IMR-90 (cell line): Measurements from ENCODE around the gene FOXN3. TPM values are rescaled to one million over a fixed set of nuclear protein-coding genes. Genes with fewer than 3 reads are reported as not detected.

Experiments used
- ATAC-seq: fragments of 200-7000 bp; cut with Tn5 transposase; 2 replicates; pipeline ENCODE4 v1.9.1; 2020; ENCODE audit warnings: low read depth, mild to moderate bottlenecking, moderate library complexity
- BruUV-seq: library from RNA; stranded (reverse); fragments of 400-500 nt; replicated peaks from 2 replicates; lab custom pipeline; 2021; lab: Mats Ljungman, UMichigan
- CTCF ChIA-PET: fragments of 300-600 bp; formaldehyde crosslinking; extraction: SDS; loops from one replicate; lab custom pipeline; 2021; ENCODE audit warnings: antibody characterized with exemption; lab: Yijun Ruan, JAX
- POLR2A ChIA-PET: fragments of 300-600 bp; sonication (Branson Sonifier 250); formaldehyde crosslinking; loops from one replicate; lab custom pipeline; 2022; ENCODE audit warnings: antibody characterized with exemption; ENCODE audit not compliant: unreplicated experiment; lab: Charles Lee
- DNase-seq: peaks from one replicate; pipeline ENCODE4 v3.0.0; 2013
- H2AFZ ChIP-seq: replicated peaks from 2 replicates; pipeline ENCODE3; 2013; ENCODE audit warnings: low read length, mild to moderate bottlenecking; ENCODE audit not compliant: poor library complexity
- H2AK5ac ChIP-seq: 2 replicates; pipeline ENCODE4 v1.6.1; 2013; ENCODE audit warnings: low read depth, low read length, inconsistent platforms
- H2AK9ac ChIP-seq: replicated peaks from 2 replicates; pipeline ENCODE3; 2013; ENCODE audit warnings: mild to moderate bottlenecking, low read depth, low read length, moderate library complexity; ENCODE audit not compliant: poor library complexity
- H2BK120ac ChIP-seq: 2 replicates; pipeline ENCODE4 v1.6.1; 2013; ENCODE audit warnings: low read depth, low read length, inconsistent platforms
- H2BK15ac ChIP-seq: 3 replicates; pipeline ENCODE4 v1.6.1; 2013; ENCODE audit warnings: low read depth, low read length, inconsistent platforms
- H2BK20ac ChIP-seq: 2 replicates; pipeline ENCODE4 v1.6.1; 2013; ENCODE audit warnings: low read depth, mild to moderate bottlenecking, inconsistent platforms, low read length, moderate library complexity
- H2BK5ac ChIP-seq: 2 replicates; pipeline ENCODE4 v1.6.1; 2013; ENCODE audit warnings: mild to moderate bottlenecking, low read depth, low read length, inconsistent platforms; ENCODE audit not compliant: poor library complexity, severe bottlenecking
- H3K14ac ChIP-seq: replicated peaks from 2 replicates; pipeline ENCODE4 v1.6.1; 2013; ENCODE audit warnings: low read depth, low read length, inconsistent platforms
- H3K18ac ChIP-seq: 2 replicates; pipeline ENCODE4 v1.6.1; 2013; ENCODE audit warnings: low read depth, low read length, control low read depth
- H3K23ac ChIP-seq: 2 replicates; pipeline ENCODE4 v1.6.1; 2013; ENCODE audit warnings: low read depth, low read length, inconsistent platforms
- H3K27ac ChIP-seq: 2 replicates; pipeline ENCODE4 v1.5.1; 2013; ENCODE audit warnings: mild to moderate bottlenecking, control low read depth, low read length; ENCODE audit not compliant: insufficient read depth
- H3K27me3 ChIP-seq: 2 replicates; pipeline ENCODE4 v1.6.1; 2013; ENCODE audit warnings: low read length; ENCODE audit not compliant: control insufficient read depth, insufficient read depth
- H3K36me3 ChIP-seq: 2 replicates; pipeline ENCODE4 v1.6.1; 2013; ENCODE audit warnings: low read length, mixed read lengths; ENCODE audit not compliant: control insufficient read depth, insufficient read depth
- H3K4ac ChIP-seq: 2 replicates; pipeline ENCODE4 v1.6.1; 2013; ENCODE audit warnings: low read depth, low read length, inconsistent platforms
- H3K4me1 ChIP-seq: 2 replicates; pipeline ENCODE4 v1.6.1; 2013; ENCODE audit warnings: low read length, mixed read lengths; ENCODE audit not compliant: control insufficient read depth, insufficient read depth
- H3K4me2 ChIP-seq: 2 replicates; pipeline ENCODE4 v1.6.1; 2013; ENCODE audit warnings: low read depth, mild to moderate bottlenecking, control low read depth, low read length, moderate library complexity
- H3K4me3 ChIP-seq: 2 replicates; pipeline ENCODE4 v1.5.1; 2013; ENCODE audit warnings: low read depth, mild to moderate bottlenecking, control low read depth, low read length, moderate library complexity; ENCODE audit not compliant: insufficient read depth
- H3K56ac ChIP-seq: 2 replicates; pipeline ENCODE4 v1.6.1; 2013; ENCODE audit warnings: low read length, inconsistent platforms; ENCODE audit not compliant: insufficient read depth; ENCODE audit errors: extremely low read depth
- H3K79me1 ChIP-seq, 2 experiments: 2 replicates each; pipeline ENCODE4 v1.6.1; 2013; ENCODE audit warnings: low read length in 2 of 2, inconsistent platforms in 1 of 2, low read depth in 1 of 2
- H3K9ac ChIP-seq: 2 replicates; pipeline ENCODE4 v1.6.1; 2013; ENCODE audit warnings: low read depth, low read length, control low read depth
- H3K9me1 ChIP-seq: 2 replicates; pipeline ENCODE4 v1.6.1; 2013; ENCODE audit warnings: low read length, inconsistent platforms; ENCODE audit not compliant: insufficient read depth
- H3K9me3 ChIP-seq: 2 replicates; pipeline ENCODE4 v1.6.1; 2013; ENCODE audit warnings: low read length; ENCODE audit not compliant: control insufficient read depth, insufficient read depth
- H4K20me1 ChIP-seq: 2 replicates; pipeline ENCODE4 v1.6.1; 2013; ENCODE audit warnings: low read length, inconsistent platforms; ENCODE audit not compliant: insufficient read depth
- H4K5ac ChIP-seq: 2 replicates; pipeline ENCODE4 v1.6.1; 2013; ENCODE audit warnings: mild to moderate bottlenecking, low read depth, low read length, control low read depth
- H4K8ac ChIP-seq, 2 experiments: 2 replicates each; pipeline ENCODE4 v1.6.1; 2013; ENCODE audit warnings: low read depth in 2 of 2, low read length in 2 of 2, control low read depth in 1 of 2, inconsistent platforms in 1 of 2
- H4K91ac ChIP-seq: 2 replicates; pipeline ENCODE4 v1.6.1; 2013; ENCODE audit warnings: low read depth, low read length, inconsistent platforms; ENCODE audit not compliant: insufficient read depth
- CEBPB ChIP-seq: IDR thresholded peaks from 2 replicates; pipeline ENCODE4 v1.6.1; 2012; ENCODE audit warnings: low read depth, low read length, improper control_type of control experiment
- CHD1 ChIP-seq: IDR thresholded peaks from 2 replicates; pipeline ENCODE4 v1.6.1; 2012; ENCODE audit warnings: low read depth, low read length, improper control_type of control experiment
- CTCF ChIP-seq: conservative IDR thresholded peaks from 2 replicates; pipeline ENCODE4 v1.5.1; 2012; ENCODE audit warnings: mild to moderate bottlenecking, low read depth, low read length, improper control_type of control experiment
- MAFK ChIP-seq: IDR thresholded peaks from 2 replicates; pipeline ENCODE4 v1.6.1; 2012; ENCODE audit warnings: low read depth, low read length, improper control_type of control experiment
- MXI1 ChIP-seq: IDR thresholded peaks from 2 replicates; pipeline ENCODE4 v1.6.1; 2012; ENCODE audit warnings: low read depth, mild to moderate bottlenecking, low read length, moderate library complexity, borderline replicate concordance
- NFE2L2 ChIP-seq: fragments of 150-350 bp; IDR thresholded peaks from 2 replicates; pipeline ENCODE4 v1.6.1; 2016; ENCODE audit warnings: low read depth, mild to moderate bottlenecking, low read length
- POLR2A ChIP-seq: IDR thresholded peaks from 2 replicates; pipeline ENCODE4 v1.6.1; 2012; ENCODE audit warnings: mild to moderate bottlenecking, low read depth, low read length
- RAD21 ChIP-seq: IDR thresholded peaks from 2 replicates; pipeline ENCODE4 v1.6.1; 2012; ENCODE audit warnings: low read length, improper control_type of control experiment
- RFX5 ChIP-seq: IDR thresholded peaks from 2 replicates; pipeline ENCODE4 v1.8.0; 2012; ENCODE audit warnings: low read depth, mild to moderate bottlenecking, low read length, moderate library complexity
- SMC3 ChIP-seq: fragments of 150-350 bp; IDR thresholded peaks from 2 replicates; pipeline ENCODE4 v1.6.1; 2016; ENCODE audit warnings: low read depth, mild to moderate bottlenecking, antibody characterized with exemption, low read length, moderate library complexity
- WGBS, 2 experiments: methylation state at CpG; one replicate each; pipeline versions ENCODE4 v1.1.5 to v1.1.7; 2013; ENCODE audit warnings: missing lambda C conversion rate in 2 of 2; ENCODE audit not compliant: insufficient read length in 1 of 2; ENCODE audit errors: extremely low coverage in 2 of 2; 5-methylcytosine and 5-hydroxymethylcytosine counted together
- dilution Hi-C: fragments of 300-500 bp; cut with HindIII; formaldehyde crosslinking; loops from one replicate; pipeline ENCODE4 v1.14.3; 2018; ENCODE audit warnings: low sequenced_read_pairs; ENCODE audit not compliant: unreplicated experiment
- in situ Hi-C: fragments of 300-500 bp; cut with MboI; formaldehyde crosslinking; loops from 3 replicates; pipeline ENCODE4 v1.14.3; 2019; ENCODE audit warnings: low sequenced_read_pairs, inconsistent platforms, mixed read lengths
- intact Hi-C: fragments of 100-400 bp; cut with micrococcal nuclease; formaldehyde crosslinking; loops from 2 replicates; pipeline ENCODE4 v1.10.0; 2022
- polyA plus RNA-seq, 3 experiments: library from polyadenylated mRNA; depleted of rRNA; stranded (reverse); fragments of >200 nt; gene quantifications; 2 replicates each; pipeline ENCODE4 v1.2.3, GENCODE V29; 2012; ENCODE audit warnings: low replicate concordance in 1 of 3
- total RNA-seq: library from RNA; depleted of rRNA; stranded (reverse); fragments of >200 nt; gene quantifications from 2 replicates; pipeline ENCODE4 v1.2.3, GENCODE V29; 2012

The FOXN3 gene
- total and polyA plus RNA-seq, 2 of the 4 experiments (the other 2 are of a cell fraction): 22.6 to 33.7 TPM

GRCh38 chr14:89391556-89391955 lies 25.5 kb downstream of the FOXN3 start:
- no peak overlapping the region for H4K91ac ChIP-seq
- 100% methylated on average over 5 of the region's 8 CpGs; no CpG with 5 or more reads in 1 of the 2 experiments for WGBS, 2 experiments
- ChIA-PET CTCF (no interaction called here), POLR2A (no interaction called here)
- TF ChIP-seq CTCF: no peak
- TF ChIP-seq NFE2L2: no peak
- no peak for TF ChIP-seq MAFK
- TF ChIP-seq SMC3: no peak
- TF ChIP-seq RAD21: no peak
- no peak for TF ChIP-seq POLR2A
- no peak for TF ChIP-seq MXI1
- TF ChIP-seq CEBPB: no peak
- TF ChIP-seq CHD1: no peak
- no peak for TF ChIP-seq RFX5
- H2AFZ ChIP-seq: no peak overlapping the region
- BruUV-seq: no TSS peak
- H3K9me3 ChIP-seq: no peaks in the 10 kb centered on the region
- no peak overlapping the region for H2AK5ac ChIP-seq
- H2BK5ac ChIP-seq: no peak overlapping the region
- no peak overlapping the region for H2BK20ac ChIP-seq
- in situ Hi-C loops (loop anchor here (10.0 kb wide), 1 partner anchor 523 kb away; no protein-coding TSS in a partner anchor), dilution Hi-C loops (no loop called here), intact Hi-C loops (no loop called here)
- no peak overlapping the region for H3K4me3 ChIP-seq
- no peak overlapping the region for H3K4ac ChIP-seq
- no peak overlapping the region for H4K5ac ChIP-seq
- peaks cover 2% of the 10 kb centered on the region; the same call in 1 of the 2 replicates for H3K36me3 ChIP-seq
- H2BK120ac ChIP-seq: no peak overlapping the region
- ATAC-seq: no peak
- peaks cover 39 to 87% of the 10 kb centered on the region in 2 experiments for H3K79me1 ChIP-seq
- H2BK15ac ChIP-seq: no peak overlapping the region
- H4K20me1 ChIP-seq: peaks cover 73% of the 10 kb centered on the region
- H3K27ac ChIP-seq: no peak overlapping the region
- no peak overlapping the region for H3K14ac ChIP-seq
- no peak overlapping the region for H3K9ac ChIP-seq
- no peak overlapping the region for H3K18ac ChIP-seq
- H4K8ac ChIP-seq: no peak overlapping the region
- DNase-seq: no peak
- no peak overlapping the region for H3K4me2 ChIP-seq
- no peaks in the 10 kb centered on the region for H3K27me3 ChIP-seq
- no peak overlapping the region for H3K23ac ChIP-seq
- H3K56ac ChIP-seq: no peak overlapping the region
- no peak overlapping the region for H2AK9ac ChIP-seq
- peaks cover 18% of the 10 kb centered on the region for H3K9me1 ChIP-seq
- peaks cover 3% of the 10 kb centered on the region; the same call in 1 of the 2 replicates for H3K4me1 ChIP-seq
